K562 (cell line): ENCODE data around the gene GCN1. TPM values are rescaled to one million over a fixed set of nuclear protein-coding genes. Genes with fewer than 3 reads are reported as not detected.

Experiments used
- ARID2 ChIP-seq: fragments of 450-650 bp; IDR thresholded peaks from 2 replicates; pipeline ENCODE4 v1.6.1; 2017; ENCODE audit warnings: antibody characterized with exemption, mild to moderate bottlenecking
- ATF4 ChIP-seq: fragments of 450-650 bp; formaldehyde crosslinking; IDR thresholded peaks from 2 replicates; pipeline ENCODE4 v1.4.0; 2022; ENCODE audit warnings: mild to moderate bottlenecking, moderate library complexity
- CCAR2 ChIP-seq: fragments of 200-400 bp; formaldehyde crosslinking; IDR thresholded peaks from 2 replicates; pipeline ENCODE4 v1.6.1; 2017; ENCODE audit warnings: mild to moderate bottlenecking, low read depth, low read length
- CHD2 ChIP-seq: IDR thresholded peaks from 2 replicates; pipeline ENCODE4 v1.6.1; 2011; ENCODE audit warnings: low read depth, low read length
- ETS2 ChIP-seq: IDR thresholded peaks from 2 replicates; pipeline ENCODE4 v1.6.1; 2016; ENCODE audit warnings: borderline replicate concordance, missing genetic modification characterization, mild to moderate bottlenecking, moderate library complexity, missing compliant biosample characterization; ENCODE audit not compliant: poor library complexity, severe bottlenecking
- JUNB ChIP-seq: fragments of 450-650 bp; formaldehyde crosslinking; conservative IDR thresholded peaks from 2 replicates; pipeline ENCODE4 v1.4.0; 2020; ENCODE audit warnings: mild to moderate bottlenecking
- MCM2 ChIP-seq: fragments of 450-650 bp; IDR thresholded peaks from 2 replicates; pipeline ENCODE4 v1.6.1; 2017; ENCODE audit warnings: low read depth, mild to moderate bottlenecking
- MEIS2 ChIP-seq: fragments of 450-650 bp; IDR thresholded peaks from 2 replicates; pipeline ENCODE4 v1.6.1; 2014; ENCODE audit warnings: mild to moderate bottlenecking; ENCODE audit not compliant: partially characterized antibody
- MTA2 ChIP-seq: fragments of 450-650 bp; IDR thresholded peaks from 2 replicates; pipeline ENCODE4 v1.6.1; 2016; ENCODE audit warnings: low read depth
- PKNOX1 ChIP-seq: fragments of 450-650 bp; IDR thresholded peaks from 2 replicates; pipeline ENCODE4 v1.6.1; 2016
- PRMT5 ChIP-seq: sonication (generic); formaldehyde crosslinking; IDR thresholded peaks from 2 replicates; pipeline ENCODE4 v1.5.0; 2020; ENCODE audit warnings: missing genetic modification reagents
- RBM15 ChIP-seq: fragments of 200-400 bp; formaldehyde crosslinking; IDR thresholded peaks from 2 replicates; pipeline ENCODE4 v1.6.1; 2018; ENCODE audit warnings: mild to moderate bottlenecking, low read length, moderate library complexity; ENCODE audit not compliant: insufficient read depth
- SMAD4 ChIP-seq: fragments of 250-450 bp; sonication (Bioruptor Pico); conservative IDR thresholded peaks from 2 replicates; pipeline ENCODE4 v1.8.0; 2021; ENCODE audit warnings: inconsistent platforms, mild to moderate bottlenecking, moderate library complexity
- ZBTB17 ChIP-seq: fragments of 450-650 bp; formaldehyde crosslinking; IDR thresholded peaks from 2 replicates; pipeline ENCODE4 v1.4.0; 2020; ENCODE audit warnings: mild to moderate bottlenecking
- ZBTB40 ChIP-seq, 2 experiments: fragments of 450-650 bp in 1 of 2; sonication (generic) in 1 of 2; formaldehyde crosslinking in 1 of 2; IDR thresholded peaks; 2 replicates each; pipeline versions ENCODE4 v1.7.1 to v1.9.0; 2016 to 2022; ENCODE audit warnings: inconsistent platforms in 1 of 2, mild to moderate bottlenecking in 1 of 2, missing genetic modification reagents in 1 of 2
- ZNF12 ChIP-seq: sonication (generic); formaldehyde crosslinking; IDR thresholded peaks from 2 replicates; pipeline ENCODE4 v1.4.0; 2020; ENCODE audit warnings: mild to moderate bottlenecking, missing genetic modification reagents
- ZNF282 ChIP-seq: sonication (generic); formaldehyde crosslinking; IDR thresholded peaks from 2 replicates; pipeline ENCODE4 v1.8.1; 2023; ENCODE audit warnings: missing genetic modification reagents
- ZNF354B ChIP-seq: fragments of 250-450 bp; sonication (Bioruptor Pico); IDR thresholded peaks from 2 replicates; pipeline ENCODE4 v1.4.0; 2020
- ZNF830 ChIP-seq: fragments of 250-450 bp; sonication (Bioruptor Pico); IDR thresholded peaks from 2 replicates; pipeline ENCODE4 v1.5.0; 2021; ENCODE audit warnings: mild to moderate bottlenecking
- polyA plus RNA-seq, 8 experiments: library from polyadenylated mRNA; depleted of rRNA in 4 of 8; stranded (reverse) in 5 of 8; unstranded in 3 of 8; fragments of >200 nt; fragmentation: Nextera tagmentation in 2 of 8; fragmentation: Illumina TruSeq in 1 of 8; extraction: Ambion mirVana in 2 of 8; extraction: Trizol in 1 of 8; gene quantifications; 2 replicates each; pipeline versions ENCODE4 v1.2.1 to v1.2.3, GENCODE V29; 2011 to 2014; ENCODE audit warnings: inconsistent platforms in 1 of 8, missing spikeins in 1 of 8
- total RNA-seq, 7 experiments: library from RNA; depleted of rRNA in 6 of 7; stranded (reverse); fragments of >200 nt in 6 of 7; fragmentation: Illumina TruSeq in 2 of 7; extraction: Trizol in 2 of 7; gene quantifications; 2 replicates each; pipeline versions ENCODE4 v1.2.1 to v1.2.3, GENCODE V29; 2011 to 2021; ENCODE audit warnings: low replicate concordance in 1 of 7

Gene GCN1
- total and polyA plus RNA-seq, 9 of the 15 experiments (the other 6 are each of a cell fraction or from before 2014, with no cell fraction given): 11.9 to 190 (median 51.7) TPM

GRCh38 chr12:120231316-120232011 lies 36.9 kb upstream of the GCN1 start (continued):
- TF ChIP-seq CCAR2: no peak
- TF ChIP-seq ATF4: no peak
- 0 out of 2 replicates have a peak, but pooled peaks have one; percentile 37 for TF ChIP-seq SMAD4 (CRISPR knock-in tag)
- TF ChIP-seq ARID2: no peak
- TF ChIP-seq ZNF12 (CRISPR knock-in tag): no peak
- TF ChIP-seq ETS2 (tag): no peak
- TF ChIP-seq ZNF282: no peak
- TF ChIP-seq CHD2: no peak
- TF ChIP-seq PRMT5 (CRISPR knock-in tag): no peak
- no peak for TF ChIP-seq MCM2
- no peak; the same call in 1 of the 2 replicates for TF ChIP-seq PKNOX1
- TF ChIP-seq MEIS2: peak; percentile 96
- TF ChIP-seq ZBTB40 (IDR thresholded peaks at IDR 0.05): peak; percentile 77
- TF ChIP-seq ZBTB40 (CRISPR knock-in tag; IDR thresholded peaks at IDR 0.05): no peak
- no peak for TF ChIP-seq ZNF830
- TF ChIP-seq ZNF354B (CRISPR knock-in tag): no peak
- TF ChIP-seq ZBTB17 (CRISPR knock-in tag): no peak
- TF ChIP-seq RBM15: no peak
- no peak for TF ChIP-seq MTA2
- no peak for TF ChIP-seq JUNB
